Mesendoderm (in vitro differentiated cells): ENCODE results near the gene PLCL2.
A peak's percentile ranks its signal among the peaks of the same experiment; 100 is the strongest.

Source experiments
- DNase-seq: peaks from one replicate; pipeline ENCODE4 v3.0.0; 2013
- H2AK5ac ChIP-seq: 2 replicates; pipeline ENCODE4 v1.6.1; 2013; ENCODE audit warnings: low read length, inconsistent platforms
- H2BK120ac ChIP-seq: 2 replicates; pipeline ENCODE4 v1.6.1; 2013; ENCODE audit warnings: low read depth, mild to moderate bottlenecking, low read length, moderate library complexity, mixed read lengths
- H2BK15ac ChIP-seq: replicated peaks from 2 replicates; pipeline ENCODE4 v1.6.1; 2013; ENCODE audit warnings: low read depth, mild to moderate bottlenecking, moderate library complexity
- H2BK5ac ChIP-seq: 2 replicates; pipeline ENCODE4 v1.6.1; 2013; ENCODE audit warnings: low read length, inconsistent platforms
- H3K18ac ChIP-seq: 2 replicates; pipeline ENCODE4 v1.6.1; 2013; ENCODE audit warnings: mild to moderate bottlenecking, low read length, mixed read lengths
- H3K23ac ChIP-seq: one replicate; pipeline ENCODE4 v1.6.1; 2013; ENCODE audit warnings: low read length
- H3K27ac ChIP-seq: 2 replicates; pipeline ENCODE4 v1.5.1; 2013; ENCODE audit warnings: low read depth, mild to moderate bottlenecking, inconsistent platforms, low read length, moderate library complexity
- H3K27me3 ChIP-seq: 2 replicates; pipeline ENCODE4 v1.6.1; 2013; ENCODE audit warnings: low read length, control low read depth, mild to moderate bottlenecking, inconsistent platforms; ENCODE audit not compliant: insufficient read depth, poor library complexity
- H3K36me3 ChIP-seq: 2 replicates; pipeline ENCODE4 v1.6.1; 2013; ENCODE audit warnings: low read length, inconsistent platforms; ENCODE audit not compliant: control insufficient read depth, insufficient read depth
- H3K4ac ChIP-seq: one replicate; pipeline ENCODE4 v1.6.1; 2013; ENCODE audit warnings: low read depth, mild to moderate bottlenecking, low read length, moderate library complexity
- H3K4me1 ChIP-seq: 2 replicates; pipeline ENCODE4 v1.6.1; 2013; ENCODE audit warnings: low read depth, low read length, inconsistent platforms; ENCODE audit not compliant: control insufficient read depth
- H3K4me2 ChIP-seq: 2 replicates; pipeline ENCODE4 v1.6.1; 2013; ENCODE audit warnings: low read length
- H3K4me3 ChIP-seq: 2 replicates; pipeline ENCODE4 v1.5.1; 2013; ENCODE audit warnings: mild to moderate bottlenecking, low read length
- H3K56ac ChIP-seq: one replicate; pipeline ENCODE4 v1.6.1; 2013; ENCODE audit warnings: low read length
- H3K79me1 ChIP-seq: 2 replicates; pipeline ENCODE4 v1.6.1; 2013; ENCODE audit warnings: low read length, inconsistent platforms
- H3K79me2 ChIP-seq: 2 replicates; pipeline ENCODE4 v1.6.1; 2013; ENCODE audit warnings: mild to moderate bottlenecking, low read length; ENCODE audit not compliant: control insufficient read depth, insufficient read depth
- H3K9ac ChIP-seq: 2 replicates; pipeline ENCODE4 v1.6.1; 2013; ENCODE audit warnings: low read length, inconsistent platforms
- H4K5ac ChIP-seq: one replicate; pipeline ENCODE4 v1.6.1; 2013; ENCODE audit warnings: low read length
- H4K8ac ChIP-seq: one replicate; pipeline ENCODE4 v1.6.1; 2013; ENCODE audit warnings: low read depth, mild to moderate bottlenecking, control low read depth, low read length, moderate library complexity
- WGBS: extraction: QIAGEN DNeasy Blood & Tissue Kit; methylation state at CpG from one replicate; pipeline ENCODE4 v1.1.7; 2013; ENCODE audit warnings: low lambda C conversion rate, missing lambda C conversion rate; ENCODE audit not compliant: insufficient coverage; ENCODE audit errors: extremely low coverage; 5-methylcytosine and 5-hydroxymethylcytosine counted together

PLCL2 gene

GRCh38 chr3:17038141-17038540, 153.4 kb downstream of the PLCL2 start:
- Histone ChIP-seq H3K4ac (no peak overlapping the region), H3K4me3 (no peak overlapping the region), H2BK15ac (no peak overlapping the region), H3K56ac (no peak overlapping the region), H4K5ac (no peak overlapping the region), H3K23ac (no peak overlapping the region), H4K8ac (no peak overlapping the region), H3K4me2 (no peak overlapping the region), H3K79me1 (no peaks in the 10 kb centered on the region), H3K79me2 (no peaks in the 10 kb centered on the region), H3K9ac (no peak overlapping the region), H3K36me3 (no peaks in the 10 kb centered on the region), H2AK5ac (no peak overlapping the region), H3K18ac (no peak overlapping the region), H2BK5ac (no peak overlapping the region), H3K27ac (no peak overlapping the region), H2BK120ac (no peak overlapping the region), H3K27me3 (no peaks in the 10 kb centered on the region), H3K4me1 (no peaks in the 10 kb centered on the region)
- no peak for DNase-seq
- WGBS = no CpG with 5 or more reads among the region's 3 CpGs

GRCh38 chr3:17038900-17039553, 154.3 kb downstream of the PLCL2 start:
- no peaks in the 10 kb centered on the region for H3K36me3 ChIP-seq
- no peak for DNase-seq

DNA sequence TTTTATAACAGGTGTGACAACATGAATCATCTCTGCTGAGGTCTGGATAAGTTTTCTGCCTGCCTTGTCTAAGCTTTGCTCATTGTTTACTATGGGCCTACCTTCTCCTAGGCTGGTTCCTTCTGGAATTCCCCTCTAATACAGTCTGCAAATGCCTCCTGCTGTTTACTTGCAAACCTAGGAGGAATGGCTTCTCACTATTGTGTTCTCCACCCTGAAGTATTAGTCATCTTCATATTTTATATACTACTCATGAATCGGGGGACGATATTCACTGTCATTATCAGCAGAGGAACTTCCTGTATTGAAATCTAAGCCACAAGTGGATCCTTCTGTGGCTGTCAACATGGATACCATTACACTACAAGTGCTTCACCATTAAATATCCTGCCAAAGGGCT, 154.8 kb downstream of the PLCL2 start:
- H3K27ac ChIP-seq = no peak overlapping the region

More at GRCh38 chr3:17038900-17039553, 154.3 kb downstream of the PLCL2 start:
- H3K79me2 ChIP-seq = no peaks in the 10 kb centered on the region
- no peak overlapping the region for H2AK5ac ChIP-seq
- no peak overlapping the region for H3K56ac ChIP-seq
- H2BK120ac ChIP-seq = no peak overlapping the region
- H3K27ac ChIP-seq = no peak overlapping the region
- H3K4me3 ChIP-seq = no peak overlapping the region
- no peak overlapping the region for H4K5ac ChIP-seq
- no peaks in the 10 kb centered on the region for H3K79me1 ChIP-seq
- no peaks in the 10 kb centered on the region for H3K4me1 ChIP-seq
- no peak overlapping the region for H3K4me2 ChIP-seq
- H3K23ac ChIP-seq = no peak overlapping the region
- WGBS = no CpG with 5 or more reads among the region's 1 CpG
- H3K18ac ChIP-seq = no peak overlapping the region
- no peak overlapping the region for H3K4ac ChIP-seq
- no peak overlapping the region for H4K8ac ChIP-seq
- H3K9ac ChIP-seq = no peak overlapping the region
- H2BK5ac ChIP-seq = no peak overlapping the region
- no peaks in the 10 kb centered on the region for H3K27me3 ChIP-seq
- H2BK15ac ChIP-seq = no peak overlapping the region

GRCh38 chr3:17040322-17040989, 155.7 kb downstream of the PLCL2 start:
- Histone ChIP-seq H3K4me3 (no peak overlapping the region), H3K27me3 (no peaks in the 10 kb centered on the region), H3K36me3 (no peaks in the 10 kb centered on the region), H3K27ac (no peak overlapping the region), H3K4ac (no peak overlapping the region), H3K79me2 (no peaks in the 10 kb centered on the region), H3K4me2 (no peak overlapping the region), H4K8ac (no peak overlapping the region), H3K56ac (no peak overlapping the region), H2BK15ac (no peak overlapping the region), H4K5ac (no peak overlapping the region), H3K79me1 (no peaks in the 10 kb centered on the region), H2BK5ac (no peak overlapping the region), H3K18ac (no peak overlapping the region), H3K23ac (no peak overlapping the region), H3K4me1 (no peaks in the 10 kb centered on the region), H2BK120ac (no peak overlapping the region), H2AK5ac (no peak overlapping the region), H3K9ac (no peak overlapping the region)
- WGBS = no CpG with 5 or more reads among the region's 5 CpGs
- DNase-seq = no peak

More for the DNA sequence above, 154.8 kb downstream of the PLCL2 start:
- Histone ChIP-seq H3K4me1 (no peaks in the 10 kb centered on the region), H3K79me1 (no peaks in the 10 kb centered on the region), H3K23ac (no peak overlapping the region), H2BK120ac (no peak overlapping the region), H2BK5ac (no peak overlapping the region), H3K4me3 (no peak overlapping the region), H3K56ac (no peak overlapping the region), H2AK5ac (no peak overlapping the region), H3K9ac (no peak overlapping the region), H4K8ac (no peak overlapping the region), H3K36me3 (no peaks in the 10 kb centered on the region), H3K79me2 (no peaks in the 10 kb centered on the region), H3K27me3 (no peaks in the 10 kb centered on the region), H3K18ac (no peak overlapping the region), H3K4ac (no peak overlapping the region), H4K5ac (no peak overlapping the region), H2BK15ac (no peak overlapping the region), H3K4me2 (no peak overlapping the region)
- peak; percentile 17 for DNase-seq
- WGBS = no CpG with 5 or more reads among the region's 2 CpGs

GRCh38 chr3:17040990-17041377, 156.2 kb downstream of the PLCL2 start:
- Histone ChIP-seq H4K5ac (no peak overlapping the region), H3K27me3 (no peaks in the 10 kb centered on the region), H2BK5ac (no peak overlapping the region), H3K4me2 (no peak overlapping the region), H3K36me3 (no peaks in the 10 kb centered on the region), H3K56ac (no peak overlapping the region), H3K4me1 (no peaks in the 10 kb centered on the region), H2BK120ac (no peak overlapping the region), H2AK5ac (no peak overlapping the region), H2BK15ac (no peak overlapping the region), H3K18ac (no peak overlapping the region), H3K23ac (no peak overlapping the region), H3K79me1 (no peaks in the 10 kb centered on the region), H3K79me2 (no peaks in the 10 kb centered on the region), H3K4ac (no peak overlapping the region), H3K4me3 (no peak overlapping the region), H3K27ac (no peak overlapping the region), H3K9ac (no peak overlapping the region), H4K8ac (no peak overlapping the region)
- DNase-seq = no peak
- WGBS = no CpG with 5 or more reads among the region's 5 CpGs
